SU-DHL-6 (cell line): Measurements from ENCODE around the gene PRKCE.

Experiments used
- EZH2phosphoT487 ChIP-seq: fragments of 200-600 bp; sonication (generic), shearing (Covaris generic); conservative IDR thresholded peaks from 2 replicates; pipeline ENCODE4 v1.6.1; 2018; ENCODE audit warnings: mild to moderate bottlenecking, antibody characterized with exemption, low read length, moderate library complexity, mixed read lengths
- TF ChIP-seq, protein P1 (sequence below): fragments of 200-600 bp; sonication (generic); IDR thresholded peaks from one replicate; pipeline ENCODE4 v1.5.1; 2017; ENCODE audit warnings: antibody characterized with exemption, mild to moderate bottlenecking, low read length, moderate library complexity; ENCODE audit not compliant: insufficient read depth, poor library complexity, severe bottlenecking

GRCh38 chr2:46174345-46175170 is 523.1 kb downstream of the PRKCE start:
- TF ChIP-seq, protein P1, sequence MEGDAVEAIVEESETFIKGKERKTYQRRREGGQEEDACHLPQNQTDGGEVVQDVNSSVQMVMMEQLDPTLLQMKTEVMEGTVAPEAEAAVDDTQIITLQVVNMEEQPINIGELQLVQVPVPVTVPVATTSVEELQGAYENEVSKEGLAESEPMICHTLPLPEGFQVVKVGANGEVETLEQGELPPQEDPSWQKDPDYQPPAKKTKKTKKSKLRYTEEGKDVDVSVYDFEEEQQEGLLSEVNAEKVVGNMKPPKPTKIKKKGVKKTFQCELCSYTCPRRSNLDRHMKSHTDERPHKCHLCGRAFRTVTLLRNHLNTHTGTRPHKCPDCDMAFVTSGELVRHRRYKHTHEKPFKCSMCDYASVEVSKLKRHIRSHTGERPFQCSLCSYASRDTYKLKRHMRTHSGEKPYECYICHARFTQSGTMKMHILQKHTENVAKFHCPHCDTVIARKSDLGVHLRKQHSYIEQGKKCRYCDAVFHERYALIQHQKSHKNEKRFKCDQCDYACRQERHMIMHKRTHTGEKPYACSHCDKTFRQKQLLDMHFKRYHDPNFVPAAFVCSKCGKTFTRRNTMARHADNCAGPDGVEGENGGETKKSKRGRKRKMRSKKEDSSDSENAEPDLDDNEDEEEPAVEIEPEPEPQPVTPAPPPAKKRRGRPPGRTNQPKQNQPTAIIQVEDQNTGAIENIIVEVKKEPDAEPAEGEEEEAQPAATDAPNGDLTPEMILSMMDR: no peak
- no peak for TF ChIP-seq EZH2phosphoT487
